Breast epithelium (tissue), 3 donors: Measurements from ENCODE around the gene IFNL4.

Experiments
- POLR2AphosphoS5 ChIP-seq, 3 donors: sonication (generic); formaldehyde crosslinking; IDR thresholded peaks; one replicate each; pipeline ENCODE4 v1.6.1; 2017; ENCODE audit warnings: antibody characterized with exemption in 3 of 3
- TF ChIP-seq, protein P1 (sequence below), 3 donors: fragments of 450-650 bp; IDR thresholded peaks; one replicate each; pipeline ENCODE4 v1.5.1; 2016 to 2017; ENCODE audit warnings: antibody characterized with exemption in 3 of 3, mild to moderate bottlenecking in 3 of 3, moderate library complexity in 3 of 3

DNA sequence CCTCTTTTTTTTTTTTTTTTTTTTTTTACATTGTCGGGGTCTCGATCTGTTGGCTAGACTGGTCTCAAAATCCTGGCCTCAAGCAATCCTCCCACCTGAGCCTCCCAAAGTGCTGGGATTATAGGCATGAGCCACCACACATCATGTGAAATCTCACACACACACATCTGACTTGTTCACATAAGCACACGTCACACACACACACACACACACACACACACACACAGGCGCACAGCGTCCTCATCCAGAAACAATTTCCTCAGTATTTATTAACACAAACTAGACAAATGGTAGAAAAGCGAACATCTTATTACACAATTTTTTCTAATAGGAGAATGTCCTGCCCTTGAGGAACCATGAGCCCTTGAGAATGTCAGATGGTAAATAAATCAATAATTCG, 39.5 kb downstream of the IFNL4 start:
- TF ChIP-seq, protein P1, sequence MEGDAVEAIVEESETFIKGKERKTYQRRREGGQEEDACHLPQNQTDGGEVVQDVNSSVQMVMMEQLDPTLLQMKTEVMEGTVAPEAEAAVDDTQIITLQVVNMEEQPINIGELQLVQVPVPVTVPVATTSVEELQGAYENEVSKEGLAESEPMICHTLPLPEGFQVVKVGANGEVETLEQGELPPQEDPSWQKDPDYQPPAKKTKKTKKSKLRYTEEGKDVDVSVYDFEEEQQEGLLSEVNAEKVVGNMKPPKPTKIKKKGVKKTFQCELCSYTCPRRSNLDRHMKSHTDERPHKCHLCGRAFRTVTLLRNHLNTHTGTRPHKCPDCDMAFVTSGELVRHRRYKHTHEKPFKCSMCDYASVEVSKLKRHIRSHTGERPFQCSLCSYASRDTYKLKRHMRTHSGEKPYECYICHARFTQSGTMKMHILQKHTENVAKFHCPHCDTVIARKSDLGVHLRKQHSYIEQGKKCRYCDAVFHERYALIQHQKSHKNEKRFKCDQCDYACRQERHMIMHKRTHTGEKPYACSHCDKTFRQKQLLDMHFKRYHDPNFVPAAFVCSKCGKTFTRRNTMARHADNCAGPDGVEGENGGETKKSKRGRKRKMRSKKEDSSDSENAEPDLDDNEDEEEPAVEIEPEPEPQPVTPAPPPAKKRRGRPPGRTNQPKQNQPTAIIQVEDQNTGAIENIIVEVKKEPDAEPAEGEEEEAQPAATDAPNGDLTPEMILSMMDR (IDR thresholded peaks at IDR 0.05), result no peak
- no peak for TF ChIP-seq POLR2AphosphoS5 (IDR thresholded peaks at IDR 0.05)
